SK-N-SH treated with all-trans-retinoic acid at 6 μM for 48 hours (cell line): Measurements from ENCODE around the gene BSG.

Experiments used
- ATAC-seq: fragments of 200-7000 bp; cut with Tn5 transposase; 3 replicates; pipeline ENCODE4 v1.9.1; 2020; ENCODE audit warnings: mild to moderate bottlenecking, moderate library complexity
- ARNTL ChIP-seq: fragments of 450-650 bp; formaldehyde crosslinking; IDR thresholded peaks from 2 replicates; pipeline ENCODE4 v1.5.0; 2020; ENCODE audit warnings: low read depth, mild to moderate bottlenecking, moderate library complexity, borderline replicate concordance
- CSDC2 ChIP-seq: fragments of 250-450 bp; sonication (Bioruptor Pico); IDR thresholded peaks from 2 replicates; pipeline ENCODE4 v1.5.0; 2020; ENCODE audit warnings: mild to moderate bottlenecking, moderate library complexity
- ESRRG ChIP-seq: fragments of 250-450 bp; sonication (Bioruptor Pico); IDR thresholded peaks from 2 replicates; pipeline ENCODE4 v1.6.1; 2021; ENCODE audit warnings: mild to moderate bottlenecking
- GLIS3 ChIP-seq: fragments of 250-450 bp; sonication (Bioruptor Pico); IDR thresholded peaks from 2 replicates; pipeline ENCODE4 v1.5.0; 2020; ENCODE audit warnings: mild to moderate bottlenecking, moderate library complexity
- ISL1 ChIP-seq: fragments of 250-450 bp; sonication (Bioruptor Pico); IDR thresholded peaks from 2 replicates; pipeline ENCODE4 v2.1.2; 2022; ENCODE audit warnings: mild to moderate bottlenecking, moderate library complexity
- OSR1 ChIP-seq: fragments of 250-450 bp; sonication (Bioruptor Pico); IDR thresholded peaks from 2 replicates; pipeline ENCODE4 v1.8.0; 2022; ENCODE audit warnings: moderate library complexity, mild to moderate bottlenecking, inconsistent platforms
- PPARA ChIP-seq: fragments of 250-450 bp; sonication (Bioruptor Pico); IDR thresholded peaks from 2 replicates; pipeline ENCODE4 v1.5.0; 2020; ENCODE audit warnings: mild to moderate bottlenecking, borderline replicate concordance
- RARB ChIP-seq: fragments of 250-450 bp; sonication (Bioruptor Pico); IDR thresholded peaks from 2 replicates; pipeline ENCODE4 v1.8.0; 2021; ENCODE audit warnings: mild to moderate bottlenecking, moderate library complexity
- SNAI2 ChIP-seq: fragments of 250-450 bp; sonication (Bioruptor Pico); IDR thresholded peaks from 2 replicates; pipeline ENCODE4 v1.5.0; 2020; ENCODE audit warnings: mild to moderate bottlenecking, moderate library complexity
- TCF4 ChIP-seq: fragments of 250-450 bp; sonication (Bioruptor Pico); IDR thresholded peaks from 2 replicates; pipeline ENCODE4 v1.8.0; 2021; ENCODE audit warnings: mild to moderate bottlenecking, moderate library complexity, borderline replicate concordance
- TOX ChIP-seq: fragments of 250-450 bp; sonication (Bioruptor Pico); IDR thresholded peaks from 2 replicates; pipeline ENCODE4 v1.8.0; 2021; ENCODE audit warnings: mild to moderate bottlenecking, moderate library complexity, borderline replicate concordance
- TSHZ2 ChIP-seq: fragments of 250-450 bp; sonication (Bioruptor Pico); IDR thresholded peaks from 2 replicates; pipeline ENCODE4 v1.5.0; 2020; ENCODE audit warnings: mild to moderate bottlenecking, moderate library complexity
- ZC3H10 ChIP-seq: fragments of 250-450 bp; sonication (Bioruptor Pico); IDR thresholded peaks from 2 replicates; pipeline ENCODE4 v1.5.1; 2021; ENCODE audit warnings: mild to moderate bottlenecking, moderate library complexity
- ZFP3 ChIP-seq: fragments of 250-450 bp; sonication (Bioruptor Pico); IDR thresholded peaks from 2 replicates; pipeline ENCODE4 v1.5.0; 2020; ENCODE audit warnings: mild to moderate bottlenecking, moderate library complexity
- ZFP30 ChIP-seq: fragments of 450-650 bp; formaldehyde crosslinking; IDR thresholded peaks from 2 replicates; pipeline ENCODE4 v1.5.0; 2022; ENCODE audit warnings: mild to moderate bottlenecking, moderate library complexity
- ZNF565 ChIP-seq: fragments of 450-650 bp; formaldehyde crosslinking; conservative IDR thresholded peaks from 2 replicates; pipeline ENCODE4 v1.5.0; 2020; ENCODE audit warnings: low read depth, mild to moderate bottlenecking, moderate library complexity
- ZNF70 ChIP-seq: fragments of 450-650 bp; formaldehyde crosslinking; IDR thresholded peaks from 2 replicates; pipeline ENCODE4 v1.5.0; 2020; ENCODE audit warnings: mild to moderate bottlenecking, moderate library complexity
- ZNF8 ChIP-seq: fragments of 450-650 bp; formaldehyde crosslinking; IDR thresholded peaks from 2 replicates; pipeline ENCODE4 v1.5.0; 2020; ENCODE audit warnings: mild to moderate bottlenecking, moderate library complexity
- TF ChIP-seq, protein P1 (sequence below): fragments of 250-450 bp; sonication (Bioruptor Pico); IDR thresholded peaks from 2 replicates; pipeline ENCODE4 v1.5.1; 2020; ENCODE audit warnings: low read depth, mild to moderate bottlenecking, moderate library complexity
- TF ChIP-seq, protein P2 (sequence below): fragments of 250-450 bp; sonication (Bioruptor Pico); IDR thresholded peaks from 2 replicates; pipeline ENCODE4 v1.8.0; 2020; ENCODE audit warnings: mild to moderate bottlenecking, moderate library complexity, borderline replicate concordance

Gene BSG

GRCh38 chr19:588093-588740 lies 15.8 kb downstream of the BSG start:
- peak; percentile 75 for ATAC-seq

DNA sequence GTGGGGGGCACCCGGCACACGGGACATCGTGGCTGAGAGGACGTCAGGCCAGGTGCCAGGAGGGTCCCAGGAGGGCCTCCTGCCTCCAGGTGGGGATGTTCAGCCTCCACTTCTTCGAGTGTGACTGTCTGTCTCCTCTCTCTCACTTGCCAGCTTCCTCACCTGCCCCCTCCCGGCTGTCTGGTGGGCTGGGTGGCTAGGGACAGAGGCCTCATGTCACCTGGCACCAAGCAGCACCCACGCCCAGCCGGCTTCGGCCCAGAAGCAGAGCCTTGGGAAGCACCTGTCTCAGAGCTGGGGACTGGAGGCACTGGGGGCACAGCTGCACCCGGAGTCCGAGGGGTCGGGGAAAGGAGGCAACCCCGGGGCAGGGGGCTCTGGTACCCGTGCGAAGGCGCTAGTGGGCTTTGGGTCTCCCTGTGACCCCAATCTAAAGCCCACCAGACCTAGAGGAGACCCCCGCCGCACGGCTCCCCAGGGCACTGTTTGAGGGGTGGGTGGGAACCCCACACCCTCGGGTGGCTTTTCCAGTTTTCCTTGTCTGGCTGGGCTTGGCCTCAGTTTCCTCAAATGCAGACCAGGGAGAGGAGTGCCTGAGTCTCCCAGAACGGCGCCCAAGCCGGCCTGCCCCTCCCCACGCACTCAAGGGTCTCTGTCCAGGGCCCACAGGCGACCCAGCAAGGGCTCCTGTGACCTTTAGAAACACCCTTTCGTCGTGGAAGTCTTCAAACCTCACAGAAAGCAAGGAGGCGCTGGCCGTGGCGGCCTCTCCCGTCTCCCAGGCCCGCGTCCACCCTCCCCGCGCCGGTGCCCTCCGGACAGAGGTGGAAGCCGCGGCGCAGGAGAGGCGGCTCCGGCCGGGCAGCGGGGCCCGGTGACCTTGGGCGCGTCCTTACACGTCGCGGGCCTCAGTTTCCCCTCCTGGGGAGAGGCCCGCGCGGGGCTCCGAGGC lies 16.6 kb downstream of the BSG start:
- ATAC-seq, result peak; percentile 15; the same call in 2 of the 3 replicates
- no peak for TF ChIP-seq RARB
- no peak for TF ChIP-seq SNAI2 (CRISPR knock-in tag)
- no peak for TF ChIP-seq ESRRG (CRISPR knock-in tag)
- no peak for TF ChIP-seq ARNTL (CRISPR knock-in tag)
- no peak for TF ChIP-seq ZC3H10 (CRISPR knock-in tag)
- TF ChIP-seq, protein P1, sequence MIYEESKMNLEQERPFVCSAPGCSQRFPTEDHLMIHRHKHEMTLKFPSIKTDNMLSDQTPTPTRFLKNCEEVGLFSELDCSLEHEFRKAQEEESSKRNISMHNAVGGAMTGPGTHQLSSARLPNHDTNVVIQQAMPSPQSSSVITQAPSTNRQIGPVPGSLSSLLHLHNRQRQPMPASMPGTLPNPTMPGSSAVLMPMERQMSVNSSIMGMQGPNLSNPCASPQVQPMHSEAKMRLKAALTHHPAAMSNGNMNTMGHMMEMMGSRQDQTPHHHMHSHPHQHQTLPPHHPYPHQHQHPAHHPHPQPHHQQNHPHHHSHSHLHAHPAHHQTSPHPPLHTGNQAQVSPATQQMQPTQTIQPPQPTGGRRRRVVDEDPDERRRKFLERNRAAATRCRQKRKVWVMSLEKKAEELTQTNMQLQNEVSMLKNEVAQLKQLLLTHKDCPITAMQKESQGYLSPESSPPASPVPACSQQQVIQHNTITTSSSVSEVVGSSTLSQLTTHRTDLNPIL (CRISPR knock-in tag), result no peak
- no peak for TF ChIP-seq TCF4 (CRISPR knock-in tag)
- TF ChIP-seq ZFP30 (CRISPR knock-in tag), result no peak
- TF ChIP-seq ZNF8 (CRISPR knock-in tag), result no peak
- TF ChIP-seq ZNF565 (CRISPR knock-in tag), result no peak
- TF ChIP-seq CSDC2 (CRISPR knock-in tag), result no peak
- TF ChIP-seq ZFP3, result no peak
- no peak for TF ChIP-seq ISL1 (CRISPR knock-in tag)
- TF ChIP-seq ZNF70, result no peak
- no peak for TF ChIP-seq OSR1 (CRISPR knock-in tag)
- no peak for TF ChIP-seq PPARA (CRISPR knock-in tag)
- no peak for TF ChIP-seq TSHZ2 (CRISPR knock-in tag)
- no peak for TF ChIP-seq TOX

More at GRCh38 chr19:588093-588740, 15.8 kb downstream of the BSG start:
- TF ChIP-seq ZNF70 (no peak), ZFP30 (CRISPR knock-in tag) (no peak), GLIS3 (no peak), ZC3H10 (CRISPR knock-in tag) (no peak), ZFP3 (no peak)
- TF ChIP-seq, protein P2, sequence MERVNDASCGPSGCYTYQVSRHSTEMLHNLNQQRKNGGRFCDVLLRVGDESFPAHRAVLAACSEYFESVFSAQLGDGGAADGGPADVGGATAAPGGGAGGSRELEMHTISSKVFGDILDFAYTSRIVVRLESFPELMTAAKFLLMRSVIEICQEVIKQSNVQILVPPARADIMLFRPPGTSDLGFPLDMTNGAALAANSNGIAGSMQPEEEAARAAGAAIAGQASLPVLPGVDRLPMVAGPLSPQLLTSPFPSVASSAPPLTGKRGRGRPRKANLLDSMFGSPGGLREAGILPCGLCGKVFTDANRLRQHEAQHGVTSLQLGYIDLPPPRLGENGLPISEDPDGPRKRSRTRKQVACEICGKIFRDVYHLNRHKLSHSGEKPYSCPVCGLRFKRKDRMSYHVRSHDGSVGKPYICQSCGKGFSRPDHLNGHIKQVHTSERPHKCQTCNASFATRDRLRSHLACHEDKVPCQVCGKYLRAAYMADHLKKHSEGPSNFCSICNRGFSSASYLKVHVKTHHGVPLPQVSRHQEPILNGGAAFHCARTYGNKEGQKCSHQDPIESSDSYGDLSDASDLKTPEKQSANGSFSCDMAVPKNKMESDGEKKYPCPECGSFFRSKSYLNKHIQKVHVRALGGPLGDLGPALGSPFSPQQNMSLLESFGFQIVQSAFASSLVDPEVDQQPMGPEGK (CRISPR knock-in tag), result no peak
- TF ChIP-seq, all 23 proteins: peak for 0

- no peak for ATAC-seq
- TF ChIP-seq ARNTL (CRISPR knock-in tag) (no peak), ZNF8 (CRISPR knock-in tag) (no peak), ZNF565 (CRISPR knock-in tag) (no peak)
Measured at GRCh38 chr19:589693-590395, 17.4 kb downstream of the BSG start, which contains the start of gene HCN2. TSS of gene HCN2 (plus strand) at chr19:589881. CDS start at chr19:589946, 65 bp downstream.

GRCh38 chr19:590396-590745 lies 18.0 kb downstream of the BSG start:
- no peak for ATAC-seq
- TF ChIP-seq ZNF565 (CRISPR knock-in tag) (no peak), ZFP3 (peak; percentile 82; the same call in 1 of the 2 replicates)
